Measurements from ENCODE around the gene PPIE. TPM values are rescaled to one million over a fixed set of nuclear protein-coding genes. Genes with fewer than 3 reads are reported as not detected.
A peak's percentile ranks its signal among the peaks of the same experiment; 100 is the strongest.

PPIE gene
- total and polyA plus RNA-seq, 2 experiments from 2014 or later, result 27.8 to 51.9 TPM

DNA sequence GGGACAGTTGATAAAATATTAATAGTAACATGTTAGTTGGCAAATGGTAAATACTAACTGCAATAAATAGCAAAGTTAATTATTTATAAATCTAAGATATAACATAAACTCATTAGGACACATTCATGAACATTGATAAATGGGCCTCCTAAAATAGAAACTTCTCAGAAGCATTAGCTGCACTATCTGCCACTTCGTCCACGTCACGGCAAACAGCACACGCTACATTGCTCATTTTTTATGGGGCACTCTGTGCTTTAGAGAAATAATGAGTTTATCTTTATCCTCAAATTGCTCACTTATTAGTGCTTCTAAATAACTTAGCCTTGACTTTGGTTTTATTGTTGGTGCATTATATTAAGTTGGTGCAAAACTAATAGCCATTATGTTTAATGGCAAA is 31.2 kb upstream of the PPIE start:
- ATAC-seq (no peak), DNase-seq (ENCODE audit: low spot score) (no peak)
- Histone ChIP-seq H2AFZ (no peak overlapping the region), H3K27ac (ENCODE audit: low read depth) (no peak overlapping the region), H3K27me3 (ENCODE audit: insufficient read depth) (peaks cover 100% of the 10 kb centered on the region), H3F3A (replicated peaks; ENCODE audit: low read depth) (peaks cover 6% of the 10 kb centered on the region; the same call in 1 of the 2 replicates), H3K4me2 (no peak overlapping the region), H3K9me2 (ENCODE audit: insufficient read depth) (no peaks in the 10 kb centered on the region), H3K4me3 (no peak overlapping the region), H3K36me3 (ENCODE audit: insufficient read depth) (no peaks in the 10 kb centered on the region), H4K20me1 (replicated peaks; ENCODE audit: insufficient read depth) (peaks cover 32% of the 10 kb centered on the region), H3K4me1 (ENCODE audit: insufficient read depth) (peaks cover 7% of the 10 kb centered on the region; the same call in 1 of the 2 replicates), H3K79me2 (replicated peaks; ENCODE audit: insufficient read depth) (no peaks in the 10 kb centered on the region)
- TF ChIP-seq NANOG (IDR thresholded peaks at IDR 0.05; ENCODE audit: borderline replicate concordance) (no peak), EZH2 (IDR thresholded peaks at IDR 0.05; ENCODE audit: low read depth, unreplicated experiment) (no peak), CTCF (conservative IDR thresholded peaks at IDR 0.05; ENCODE audit: low read depth in 2 of 2) (no peak)
- TF ChIP-seq, protein P1, sequence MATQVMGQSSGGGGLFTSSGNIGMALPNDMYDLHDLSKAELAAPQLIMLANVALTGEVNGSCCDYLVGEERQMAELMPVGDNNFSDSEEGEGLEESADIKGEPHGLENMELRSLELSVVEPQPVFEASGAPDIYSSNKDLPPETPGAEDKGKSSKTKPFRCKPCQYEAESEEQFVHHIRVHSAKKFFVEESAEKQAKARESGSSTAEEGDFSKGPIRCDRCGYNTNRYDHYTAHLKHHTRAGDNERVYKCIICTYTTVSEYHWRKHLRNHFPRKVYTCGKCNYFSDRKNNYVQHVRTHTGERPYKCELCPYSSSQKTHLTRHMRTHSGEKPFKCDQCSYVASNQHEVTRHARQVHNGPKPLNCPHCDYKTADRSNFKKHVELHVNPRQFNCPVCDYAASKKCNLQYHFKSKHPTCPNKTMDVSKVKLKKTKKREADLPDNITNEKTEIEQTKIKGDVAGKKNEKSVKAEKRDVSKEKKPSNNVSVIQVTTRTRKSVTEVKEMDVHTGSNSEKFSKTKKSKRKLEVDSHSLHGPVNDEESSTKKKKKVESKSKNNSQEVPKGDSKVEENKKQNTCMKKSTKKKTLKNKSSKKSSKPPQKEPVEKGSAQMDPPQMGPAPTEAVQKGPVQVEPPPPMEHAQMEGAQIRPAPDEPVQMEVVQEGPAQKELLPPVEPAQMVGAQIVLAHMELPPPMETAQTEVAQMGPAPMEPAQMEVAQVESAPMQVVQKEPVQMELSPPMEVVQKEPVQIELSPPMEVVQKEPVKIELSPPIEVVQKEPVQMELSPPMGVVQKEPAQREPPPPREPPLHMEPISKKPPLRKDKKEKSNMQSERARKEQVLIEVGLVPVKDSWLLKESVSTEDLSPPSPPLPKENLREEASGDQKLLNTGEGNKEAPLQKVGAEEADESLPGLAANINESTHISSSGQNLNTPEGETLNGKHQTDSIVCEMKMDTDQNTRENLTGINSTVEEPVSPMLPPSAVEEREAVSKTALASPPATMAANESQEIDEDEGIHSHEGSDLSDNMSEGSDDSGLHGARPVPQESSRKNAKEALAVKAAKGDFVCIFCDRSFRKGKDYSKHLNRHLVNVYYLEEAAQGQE (IDR thresholded peaks at IDR 0.05; ENCODE audit: unreplicated experiment), result no peak
- Mint-ChIP-seq H3K4me3 (no peak overlapping the region), H3K27me3 (ENCODE audit: insufficient read depth, low read depth, poor library complexity) (peaks cover 95% of the 10 kb centered on the region), H3K27ac (no peak overlapping the region), H3K36me3 (ENCODE audit: low read depth) (no peaks in the 10 kb centered on the region), H3K9me3 (no peaks in the 10 kb centered on the region), H3K4me1 (peaks cover 15% of the 10 kb centered on the region)

DNA sequence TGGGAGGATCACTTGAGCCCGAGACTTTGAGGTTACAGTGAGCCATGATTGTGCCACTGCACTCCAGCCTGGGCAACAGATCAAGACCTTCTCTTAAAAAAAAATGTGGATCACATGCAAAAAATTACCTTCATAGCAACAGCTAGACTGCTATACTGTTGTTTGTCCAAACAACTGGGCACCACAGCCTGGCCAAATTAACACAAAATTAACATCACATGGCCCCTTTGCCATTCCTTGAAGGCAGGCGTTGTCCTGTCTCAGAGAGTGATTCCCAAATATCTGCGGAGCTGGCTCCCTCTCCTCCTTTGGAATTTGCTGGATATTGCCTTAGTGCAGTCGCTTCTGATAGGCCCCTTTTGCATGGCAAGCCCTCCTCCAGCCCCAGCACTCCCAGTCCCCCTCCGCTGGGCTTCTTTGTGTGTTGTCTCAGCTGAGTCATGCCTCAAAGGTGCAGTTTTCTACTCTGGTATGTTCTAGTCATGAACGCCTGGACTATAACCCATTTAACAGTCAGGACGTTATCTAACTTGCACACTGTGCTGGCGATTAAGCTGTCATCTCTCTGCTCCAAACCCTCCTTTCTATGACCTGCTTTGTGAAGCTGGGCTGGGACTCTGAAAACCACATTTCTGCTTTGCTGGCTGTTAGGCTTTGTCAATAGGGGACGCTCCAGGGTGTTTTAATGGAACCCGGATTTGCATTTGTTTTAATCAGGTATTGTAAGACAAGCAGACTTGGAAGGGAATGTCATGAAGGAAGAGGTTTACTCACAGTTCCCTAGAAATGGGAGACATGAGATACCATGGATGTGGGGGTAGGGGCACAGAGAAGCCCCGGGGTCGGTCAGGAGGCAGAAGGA is 27.3 kb upstream of the PPIE start:
- ATAC-seq (peak; percentile 10), DNase-seq (ENCODE audit: low spot score) (peak; percentile 34)
- H3K27ac Mint-ChIP-seq, result no peak overlapping the region
- H3K79me2 ChIP-seq (replicated peaks; ENCODE audit: insufficient read depth), result no peaks in the 10 kb centered on the region
- no peaks in the 10 kb centered on the region for H3K9me3 Mint-ChIP-seq
- no peak overlapping the region for H3K27ac ChIP-seq (ENCODE audit: low read depth)
- 0 out of 2 replicates have a peak overlapping the region, but pooled peaks have one; percentile 28 for H3K4me2 ChIP-seq
- no peaks in the 10 kb centered on the region for H3K9me2 ChIP-seq (ENCODE audit: insufficient read depth)
- peaks cover 7% of the 10 kb centered on the region; the same call in 1 of the 2 replicates for H3K4me1 ChIP-seq (ENCODE audit: insufficient read depth)
- H3K36me3 ChIP-seq (ENCODE audit: insufficient read depth), result no peaks in the 10 kb centered on the region
- peaks cover 100% of the 10 kb centered on the region for H3K27me3 ChIP-seq (ENCODE audit: insufficient read depth)
- no peaks in the 10 kb centered on the region for H3K36me3 Mint-ChIP-seq (ENCODE audit: low read depth)
- H2AFZ ChIP-seq, result no peak overlapping the region
- TF ChIP-seq, protein P1 (IDR thresholded peaks at IDR 0.05; ENCODE audit: unreplicated experiment), result no peak
- TF ChIP-seq NANOG (IDR thresholded peaks at IDR 0.05; ENCODE audit: borderline replicate concordance), result no peak
- TF ChIP-seq ZNF114 (CRISPR knock-in tag; IDR thresholded peaks at IDR 0.05), result no peak
- TF ChIP-seq ZNF331 (CRISPR knock-in tag; IDR thresholded peaks at IDR 0.05; ENCODE audit: low read depth), result no peak
- TF ChIP-seq JUNB (IDR thresholded peaks at IDR 0.05; ENCODE audit: unreplicated experiment), result no peak
- TF ChIP-seq EZH2 (IDR thresholded peaks at IDR 0.05; ENCODE audit: low read depth, unreplicated experiment), result peak; percentile 42
- TF ChIP-seq CTCF (conservative IDR thresholded peaks at IDR 0.05; ENCODE audit: low read depth in 2 of 2), result peak; percentile 23 to 31; a peak in 3 of 4 replicates
- peaks cover 54% of the 10 kb centered on the region for H4K20me1 ChIP-seq (replicated peaks; ENCODE audit: insufficient read depth)
- no peak overlapping the region for H3K4me3 ChIP-seq
- no peak overlapping the region; the same call in 2 of the 3 replicates for H3K4me3 Mint-ChIP-seq
- peaks cover 100% of the 10 kb centered on the region for H3K27me3 Mint-ChIP-seq (ENCODE audit: insufficient read depth, low read depth, poor library complexity)
- peaks cover 12% of the 10 kb centered on the region; the same call in 1 of the 2 replicates for H3F3A ChIP-seq (replicated peaks; ENCODE audit: low read depth)
- peaks cover 15% of the 10 kb centered on the region for H3K4me1 Mint-ChIP-seq
